GM19372 (cell line): ENCODE measurements around the gene FGD4.

Experiments used
- ATAC-seq: cut with Tn5 transposase; IDR thresholded peaks from one replicate; pipeline ENCODE4 v1.9.1; 2021; ENCODE audit warnings: mild to moderate bottlenecking, low read depth, moderate library complexity; ENCODE audit not compliant: unreplicated experiment

Gene FGD4

GRCh38 chr12:32399370-32400113, at the start of gene FGD4:
Gene FGD4 (plus strand): TSS chr12:32399558.
- peak; percentile 84 for ATAC-seq

DNA sequence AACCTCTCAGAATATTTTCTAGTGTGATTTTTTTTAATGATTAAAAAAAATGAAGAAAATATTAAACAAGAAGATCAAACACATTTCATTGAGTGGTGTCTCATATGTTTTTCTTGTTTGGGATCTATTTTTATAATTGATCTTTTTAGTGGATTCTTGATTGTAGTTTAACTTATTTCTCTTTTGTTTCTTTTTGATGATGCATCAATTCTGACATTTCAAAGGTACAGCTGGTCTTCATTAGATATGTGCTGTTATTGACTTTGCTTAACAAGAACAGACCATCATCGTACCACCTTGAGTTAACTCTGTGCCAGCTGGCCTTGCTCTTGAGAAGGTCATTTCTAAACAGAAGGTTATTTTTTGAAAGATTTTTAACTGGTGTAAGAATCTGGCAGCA, 45.8 kb upstream of the FGD4 start:
- no peak for ATAC-seq

DNA sequence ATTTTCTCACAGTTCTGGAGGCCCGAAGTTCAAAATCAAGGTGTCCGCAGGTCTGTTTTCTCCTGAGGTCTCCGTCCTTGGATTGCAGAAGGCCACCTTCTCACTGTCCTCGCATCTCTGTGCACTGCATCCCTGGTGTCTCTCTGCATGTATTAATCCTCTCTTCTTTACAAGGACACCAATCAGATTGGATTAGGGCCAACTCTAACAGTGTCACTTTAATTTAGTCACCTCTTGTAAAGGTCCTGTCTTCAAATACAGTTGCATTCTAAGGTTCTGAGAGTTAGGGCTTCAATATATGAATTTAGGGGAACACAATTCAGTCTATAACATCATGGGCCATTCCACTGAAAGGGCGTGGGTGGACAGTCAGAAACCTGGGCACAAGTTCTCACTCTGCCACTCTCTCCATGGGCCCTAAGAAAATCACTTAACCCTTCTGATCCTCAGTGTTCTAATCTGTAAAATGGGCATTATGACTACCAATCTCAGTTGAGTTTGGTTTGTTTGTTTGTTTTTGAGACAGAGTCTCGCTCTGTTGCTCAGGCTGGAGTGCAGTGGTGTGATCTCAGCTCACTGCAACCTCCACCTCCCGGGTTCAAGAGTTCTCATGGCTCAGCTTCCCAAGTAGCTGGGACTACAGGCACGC, 41.6 kb upstream of the FGD4 start:
- no peak for ATAC-seq

- ATAC-seq = no peak
These were observed 38.4 kb upstream of the FGD4 start for GRCh38 chr12:32360956-32361355.

GRCh38 chr12:32362892-32363291, 36.5 kb upstream of the FGD4 start:
- no peak for ATAC-seq

DNA sequence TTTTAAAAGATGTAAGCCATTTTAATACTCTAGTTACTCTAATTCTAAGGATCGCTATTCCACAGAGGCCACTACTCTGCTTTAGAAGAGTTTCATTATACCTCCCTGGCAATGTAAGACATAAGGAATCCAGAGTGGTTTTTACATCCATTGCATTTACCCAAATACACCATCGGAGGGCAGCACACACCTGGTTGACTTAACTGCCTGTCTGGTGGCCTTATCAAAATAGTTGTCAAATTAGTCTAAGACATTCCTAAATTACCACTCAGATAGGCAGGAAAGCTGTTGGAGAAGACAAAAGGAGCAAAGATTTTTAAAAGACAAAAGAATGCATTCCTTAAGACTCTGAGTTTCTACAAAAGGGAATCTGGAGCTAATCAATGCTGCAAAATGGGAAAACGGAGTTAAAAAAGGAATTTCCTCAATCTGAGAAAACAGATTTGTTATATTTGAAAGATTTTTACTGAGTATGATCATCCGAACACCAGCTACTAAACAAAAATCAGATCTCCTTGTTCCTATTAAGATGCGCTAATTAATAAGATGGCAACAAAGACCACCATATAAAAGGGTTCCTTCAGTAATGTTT, 33.8 kb upstream of the FGD4 start:
- ATAC-seq = no peak

DNA sequence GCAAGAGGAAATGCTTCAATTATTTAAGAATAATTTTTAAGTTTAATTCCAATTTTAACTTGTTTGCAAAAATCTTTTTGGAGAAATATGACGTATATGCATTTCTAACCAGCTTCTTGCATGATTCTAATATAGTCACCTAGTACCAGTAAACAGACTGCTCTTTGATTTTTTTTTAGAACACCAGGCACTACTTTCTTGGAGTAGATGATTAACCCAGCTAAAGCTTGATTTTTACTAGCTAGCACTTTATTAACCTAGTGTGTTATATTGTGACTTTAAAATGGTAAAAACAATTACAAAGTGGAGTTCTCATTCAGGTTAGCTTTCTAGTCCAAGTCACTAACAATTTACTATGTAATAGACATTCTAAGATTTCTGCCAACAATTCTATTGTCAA, 32.6 kb upstream of the FGD4 start:
- ATAC-seq = no peak

GRCh38 chr12:32367381-32367780, 32.0 kb upstream of the FGD4 start:
- no peak for ATAC-seq

- no peak for ATAC-seq
These were observed 30.2 kb upstream of the FGD4 start for GRCh38 chr12:32369202-32369601.

DNA sequence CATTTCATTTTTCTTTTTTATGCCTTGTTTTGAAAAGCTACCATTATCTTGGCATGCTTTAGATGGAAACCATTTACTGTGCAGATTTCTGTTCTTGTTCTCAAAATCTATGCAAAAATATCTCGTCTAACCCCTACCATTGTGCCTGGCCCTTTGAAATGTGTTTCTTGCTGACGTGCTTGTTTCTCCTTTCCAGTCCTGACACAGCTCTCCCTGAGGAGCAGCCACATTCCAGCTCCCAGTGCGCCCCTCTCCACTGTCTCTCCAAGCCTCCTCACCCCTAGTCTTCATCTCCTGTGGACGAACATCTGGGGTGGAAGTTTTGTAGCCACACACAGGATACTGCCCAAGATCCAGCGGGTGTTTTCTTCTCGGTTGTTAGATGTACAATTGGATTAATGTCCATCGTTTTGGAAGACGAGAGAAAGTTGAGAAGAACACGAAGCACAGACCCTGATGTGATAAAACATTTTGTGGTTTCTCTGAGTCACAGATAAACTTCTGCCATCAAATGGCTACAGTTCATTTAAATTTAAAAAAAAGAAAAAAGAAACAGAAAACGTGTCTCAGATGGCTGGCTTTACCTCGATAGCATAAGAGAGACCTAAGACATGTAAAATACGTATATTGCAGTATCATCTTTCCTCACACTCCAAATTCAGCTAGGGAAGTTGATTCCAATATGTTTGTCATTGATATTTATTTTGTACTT, 21.9 kb upstream of the FGD4 start:
- ATAC-seq = no peak

DNA sequence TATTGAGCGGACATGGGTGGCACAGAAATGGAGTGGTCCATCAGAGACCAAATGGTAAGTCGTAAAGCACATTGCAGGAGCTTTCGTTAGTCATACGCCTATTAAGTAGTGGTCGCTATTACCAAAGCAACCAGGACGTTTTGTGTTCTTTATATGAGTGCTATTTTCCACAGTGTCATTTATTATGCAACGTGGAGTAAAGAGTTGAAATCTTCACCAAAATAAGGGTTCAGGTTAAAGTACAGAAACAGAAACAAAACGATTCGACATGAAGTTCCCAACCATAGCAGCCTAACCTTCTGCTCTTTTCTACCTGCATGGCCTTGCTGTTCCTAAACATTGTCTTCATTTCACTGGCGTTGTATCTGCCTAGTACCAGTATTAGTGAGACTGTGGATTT, 20.1 kb upstream of the FGD4 start:
- no peak for ATAC-seq

GRCh38 chr12:32379667-32380066, 19.7 kb upstream of the FGD4 start:
- ATAC-seq = no peak

DNA sequence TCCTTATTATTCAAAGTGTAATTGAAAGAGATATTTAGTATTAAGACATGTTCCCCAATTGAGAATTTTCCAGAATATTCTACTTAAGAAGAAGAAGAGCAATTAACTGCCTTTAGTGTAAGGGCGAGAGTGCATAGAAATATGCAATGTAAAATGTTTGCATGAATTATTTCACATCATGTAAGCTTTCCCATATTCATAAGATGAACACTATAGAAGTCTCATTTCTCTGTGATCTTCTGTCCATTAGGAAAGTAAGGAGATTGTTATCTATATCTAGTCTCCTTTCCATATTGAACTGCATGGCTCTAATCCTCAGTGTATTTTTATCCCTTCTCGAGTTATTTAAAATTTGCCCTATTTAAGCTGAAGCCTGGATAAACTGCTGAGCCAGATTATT, 17.1 kb upstream of the FGD4 start:
- ATAC-seq = no peak

DNA sequence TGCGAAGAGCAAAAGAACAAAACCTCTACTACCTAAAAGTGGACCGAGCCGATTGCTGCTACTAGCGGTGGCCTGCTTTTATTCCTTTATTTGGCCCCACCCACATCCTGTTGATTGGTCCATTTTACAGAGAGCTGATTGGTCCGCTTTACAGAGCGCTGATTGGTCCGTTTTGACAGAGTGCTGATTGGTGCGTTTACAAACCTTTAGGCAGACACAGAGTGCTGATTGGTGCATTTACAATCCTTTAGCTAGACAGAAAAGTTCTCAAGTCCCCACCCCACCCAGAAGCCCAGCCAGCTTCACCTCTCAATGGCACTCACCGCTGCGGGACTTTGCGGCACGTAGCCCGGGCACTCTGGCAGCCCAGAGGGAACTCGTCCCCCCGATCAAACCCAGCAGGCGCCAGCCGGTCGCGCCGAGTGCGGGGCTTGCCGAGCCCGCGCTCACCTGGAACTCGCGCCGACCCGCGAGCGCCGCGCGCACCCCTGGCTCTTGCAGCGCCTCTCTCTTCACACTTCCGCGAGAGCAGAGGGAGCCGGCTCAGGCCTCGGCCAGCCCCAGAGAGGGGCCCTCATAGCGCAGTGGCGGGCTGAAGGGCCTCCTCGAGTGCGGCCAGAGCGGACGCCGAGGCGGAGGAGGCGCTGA, 8.7 kb upstream of the FGD4 start:
- no peak for ATAC-seq

DNA sequence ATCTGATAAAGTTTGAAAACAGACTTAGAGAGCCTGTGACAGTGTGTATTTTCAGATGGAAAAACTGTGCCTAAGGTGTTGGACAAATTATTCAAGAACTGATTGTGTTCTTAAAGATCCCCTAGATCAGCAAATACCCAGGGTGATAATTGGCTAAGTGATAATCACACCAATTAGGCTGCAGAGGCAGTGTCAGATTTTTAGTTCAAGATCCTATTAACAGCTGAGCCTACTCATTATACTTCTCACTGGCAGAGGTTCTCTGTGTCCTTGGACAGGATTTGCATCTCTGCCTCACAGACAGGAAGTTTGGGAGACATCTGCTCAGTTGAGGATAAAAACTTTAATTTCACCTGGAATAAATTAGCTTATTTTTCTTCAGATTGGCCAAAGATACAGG, 4.3 kb upstream of the FGD4 start:
- no peak for ATAC-seq

GRCh38 chr12:32397696-32398095, 1.7 kb upstream of the FGD4 start:
- no peak for ATAC-seq

GRCh38 chr12:32398181-32398580, 1.2 kb upstream of the FGD4 start:
- ATAC-seq = no peak

DNA sequence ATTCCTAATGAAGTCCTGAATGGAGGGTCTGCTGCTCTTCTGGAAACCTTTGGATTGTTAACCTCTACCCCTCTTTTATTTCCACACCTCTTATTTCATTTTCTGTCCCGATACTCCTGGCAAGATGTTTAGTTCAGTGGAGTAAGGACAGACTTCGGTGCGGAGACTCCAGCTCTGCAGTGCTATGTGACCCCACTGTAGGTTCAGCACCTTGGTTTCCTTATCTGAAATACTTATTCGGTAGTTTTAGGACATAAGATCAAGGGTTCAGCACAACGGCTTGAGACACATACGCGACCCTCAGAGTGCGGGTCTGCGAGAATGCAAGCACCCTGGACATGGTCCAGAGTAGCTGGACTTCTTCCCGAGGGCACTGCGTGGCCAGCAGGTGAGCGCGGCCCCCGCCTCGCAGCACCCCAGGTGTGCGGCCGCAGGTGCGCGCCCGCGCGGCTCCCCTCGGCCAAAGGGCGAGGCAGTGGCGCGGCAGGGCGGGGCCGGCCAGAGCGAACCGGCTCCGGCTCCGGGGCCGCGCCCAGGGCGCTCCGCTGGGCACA, 465 bp upstream of the FGD4 start:
- ATAC-seq = no peak

GRCh38 chr12:32400114-32400672, 835 bp downstream of the FGD4 start:
- no peak for ATAC-seq

DNA sequence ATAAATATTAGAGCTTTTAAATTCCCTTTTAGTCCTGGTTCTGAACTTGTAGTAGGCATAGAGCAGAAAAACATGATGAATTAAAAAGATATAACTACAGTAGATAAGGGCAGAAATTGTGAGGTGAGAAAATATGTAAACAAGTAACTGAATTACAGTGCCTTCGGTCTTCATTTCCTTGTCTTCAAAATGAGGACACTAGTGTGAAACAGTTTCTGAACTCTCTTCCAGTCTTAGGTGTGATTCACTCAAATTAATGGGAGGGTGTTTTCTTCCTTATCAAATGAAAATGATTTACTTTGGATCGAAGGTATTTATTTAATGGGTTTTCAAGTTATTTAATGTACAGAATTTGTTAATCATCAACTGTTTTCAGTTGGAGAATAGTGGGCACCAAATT, 1.5 kb downstream of the FGD4 start:
- ATAC-seq = no peak
